ENCODE data around the gene REEP3.

- TF ChIP-seq POLR2A (IDR thresholded peaks at IDR 0.05) (no peak), CTCF (IDR thresholded peaks at IDR 0.05) (no peak)
Measured at GRCh38 chr10:63544418-63544817, 23.2 kb downstream of the REEP3 start.

All from body of pancreas (tissue), 4 donors.